H1 (cell line): Measurements from ENCODE around the gene ADCY1.

ENCODE experiments used
- EZH2 ChIP-seq: fragments of 200-600 bp; sonication (generic); IDR thresholded peaks from 2 replicates; pipeline ENCODE4 v1.7.1; 2012; ENCODE audit warnings: low read depth, mild to moderate bottlenecking, moderate library complexity, low read length, inconsistent platforms; ENCODE audit not compliant: severe bottlenecking
- GABPA ChIP-seq: IDR thresholded peaks from 2 replicates; pipeline ENCODE4 v1.6.1; 2011; ENCODE audit warnings: mild to moderate bottlenecking, low read length, moderate library complexity, borderline replicate concordance; ENCODE audit not compliant: insufficient read depth
- POLR2A ChIP-seq, 2 experiments: IDR thresholded peaks; 1 replicate in 1 of 2; 2 replicates in 1 of 2; pipeline ENCODE4 v1.6.1; 2011; ENCODE audit warnings: low read depth in 2 of 2, low read length in 2 of 2, mild to moderate bottlenecking in 2 of 2; ENCODE audit errors: control extremely low read depth in 1 of 2
- RFX5 ChIP-seq: IDR thresholded peaks from 2 replicates; pipeline ENCODE4 v1.6.1; 2011; ENCODE audit warnings: low read depth, low read length, improper control_type of control experiment, borderline replicate concordance
- TCF12 ChIP-seq: IDR thresholded peaks from 2 replicates; pipeline ENCODE4 v1.6.1; 2011; ENCODE audit warnings: low read depth, mild to moderate bottlenecking, low read length
- TF ChIP-seq, protein P1 (sequence below), 3 experiments: IDR thresholded peaks; 1 replicate in 2 of 3; 2 replicates in 1 of 3; pipeline versions ENCODE4 v1.5.1 to v1.6.1; 2011; ENCODE audit warnings: low read length in 3 of 3, mild to moderate bottlenecking in 3 of 3, inconsistent platforms in 2 of 3, low read depth in 1 of 3, moderate library complexity in 1 of 3; ENCODE audit not compliant: insufficient read depth in 1 of 3; ENCODE audit errors: control extremely low read depth in 1 of 3

DNA sequence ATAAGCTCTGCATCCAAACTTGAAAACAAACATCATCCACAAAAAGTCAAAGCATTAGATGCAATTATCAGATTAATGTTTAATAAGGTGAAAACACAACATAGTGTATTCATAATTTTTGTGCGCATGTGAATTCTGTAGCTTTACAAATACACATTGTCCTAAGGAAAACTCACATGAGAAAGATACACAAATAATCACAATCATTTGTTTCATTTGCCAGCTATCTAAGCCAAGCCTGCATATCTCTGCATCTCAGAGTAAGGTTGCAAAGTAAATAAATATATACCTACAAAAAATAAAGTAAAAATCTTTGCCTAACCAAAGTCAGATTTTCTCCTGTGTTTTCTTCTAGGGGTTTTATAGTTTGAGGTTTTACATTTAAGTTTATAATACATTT is 57.4 kb downstream of the ADCY1 start:
- TF ChIP-seq, protein P1, sequence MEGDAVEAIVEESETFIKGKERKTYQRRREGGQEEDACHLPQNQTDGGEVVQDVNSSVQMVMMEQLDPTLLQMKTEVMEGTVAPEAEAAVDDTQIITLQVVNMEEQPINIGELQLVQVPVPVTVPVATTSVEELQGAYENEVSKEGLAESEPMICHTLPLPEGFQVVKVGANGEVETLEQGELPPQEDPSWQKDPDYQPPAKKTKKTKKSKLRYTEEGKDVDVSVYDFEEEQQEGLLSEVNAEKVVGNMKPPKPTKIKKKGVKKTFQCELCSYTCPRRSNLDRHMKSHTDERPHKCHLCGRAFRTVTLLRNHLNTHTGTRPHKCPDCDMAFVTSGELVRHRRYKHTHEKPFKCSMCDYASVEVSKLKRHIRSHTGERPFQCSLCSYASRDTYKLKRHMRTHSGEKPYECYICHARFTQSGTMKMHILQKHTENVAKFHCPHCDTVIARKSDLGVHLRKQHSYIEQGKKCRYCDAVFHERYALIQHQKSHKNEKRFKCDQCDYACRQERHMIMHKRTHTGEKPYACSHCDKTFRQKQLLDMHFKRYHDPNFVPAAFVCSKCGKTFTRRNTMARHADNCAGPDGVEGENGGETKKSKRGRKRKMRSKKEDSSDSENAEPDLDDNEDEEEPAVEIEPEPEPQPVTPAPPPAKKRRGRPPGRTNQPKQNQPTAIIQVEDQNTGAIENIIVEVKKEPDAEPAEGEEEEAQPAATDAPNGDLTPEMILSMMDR (IDR thresholded peaks at IDR 0.05; ENCODE audit: control extremely low read depth in 1 of 3, insufficient read depth in 1 of 3, low read depth in 1 of 3, low read length in 3 of 3) = no peak
- no peak for TF ChIP-seq GABPA
- no peak for TF ChIP-seq RFX5
- no peak for TF ChIP-seq POLR2A (IDR thresholded peaks at IDR 0.05; ENCODE audit: control extremely low read depth in 1 of 2, low read depth in 2 of 2, low read length in 2 of 2)
- TF ChIP-seq EZH2 = no peak
- no peak for TF ChIP-seq TCF12
